ENCODE data around the gene SPATA2L. TPM values are rescaled to one million over a fixed set of nuclear protein-coding genes. Genes with fewer than 3 reads are reported as not detected.
"Not testable (repeated sequence)": the region's sequence is repeated elsewhere in the genome, so short reads cannot be mapped to it uniquely, and the experiment has no call there.

Gene SPATA2L
- total RNA-seq, 4 donors from 2014 or later, result 6.1 to 26.1 (median 8.9) TPM

DNA sequence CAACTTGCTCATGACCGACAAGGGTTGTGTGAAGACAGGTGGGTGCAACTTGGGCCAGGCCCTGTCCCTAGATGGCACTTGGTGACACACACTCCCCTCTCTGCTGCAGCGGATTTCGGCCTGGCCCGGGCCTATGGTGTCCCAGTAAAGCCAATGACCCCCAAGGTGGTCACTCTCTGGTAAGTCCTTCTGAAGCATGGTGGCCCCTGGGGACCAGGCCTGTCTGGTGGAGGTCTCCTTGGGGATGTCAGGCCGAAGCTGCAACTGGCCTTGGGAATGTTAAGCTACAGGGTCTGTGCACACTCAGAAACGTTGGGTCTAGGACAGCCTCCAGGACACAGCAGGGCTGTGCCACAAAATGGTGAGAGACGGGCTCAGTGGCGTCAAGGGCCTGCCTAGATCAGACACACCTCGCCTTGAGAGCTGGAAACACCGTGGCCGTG, 8.2 kb downstream of the SPATA2L start:
- Histone ChIP-seq H3K27ac (no peak overlapping the region), H3K9me3 (no peaks in the 10 kb centered on the region), H3K4me1 (peaks cover 0 to 8% (median 4%) of the 10 kb centered on the region in 3 donors), H3K27me3 (no peaks in the 10 kb centered on the region), H3K4me3 (no peak overlapping the region), H3K36me3 (peaks cover 20 to 93% (median 35%) of the 10 kb centered on the region in 3 donors)
- WGBS, 2 donors, result 80 to 95% methylated on average over 1 to 4 of the region's 11 CpGs
- no peak for DNase-seq
- intact Hi-C loops (cut with DNase I), result no loop called here
- no peak for TF ChIP-seq POLR2A (IDR thresholded peaks at IDR 0.05)
- TF ChIP-seq, protein P1, sequence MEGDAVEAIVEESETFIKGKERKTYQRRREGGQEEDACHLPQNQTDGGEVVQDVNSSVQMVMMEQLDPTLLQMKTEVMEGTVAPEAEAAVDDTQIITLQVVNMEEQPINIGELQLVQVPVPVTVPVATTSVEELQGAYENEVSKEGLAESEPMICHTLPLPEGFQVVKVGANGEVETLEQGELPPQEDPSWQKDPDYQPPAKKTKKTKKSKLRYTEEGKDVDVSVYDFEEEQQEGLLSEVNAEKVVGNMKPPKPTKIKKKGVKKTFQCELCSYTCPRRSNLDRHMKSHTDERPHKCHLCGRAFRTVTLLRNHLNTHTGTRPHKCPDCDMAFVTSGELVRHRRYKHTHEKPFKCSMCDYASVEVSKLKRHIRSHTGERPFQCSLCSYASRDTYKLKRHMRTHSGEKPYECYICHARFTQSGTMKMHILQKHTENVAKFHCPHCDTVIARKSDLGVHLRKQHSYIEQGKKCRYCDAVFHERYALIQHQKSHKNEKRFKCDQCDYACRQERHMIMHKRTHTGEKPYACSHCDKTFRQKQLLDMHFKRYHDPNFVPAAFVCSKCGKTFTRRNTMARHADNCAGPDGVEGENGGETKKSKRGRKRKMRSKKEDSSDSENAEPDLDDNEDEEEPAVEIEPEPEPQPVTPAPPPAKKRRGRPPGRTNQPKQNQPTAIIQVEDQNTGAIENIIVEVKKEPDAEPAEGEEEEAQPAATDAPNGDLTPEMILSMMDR (IDR thresholded peaks at IDR 0.05), result no peak

DNA sequence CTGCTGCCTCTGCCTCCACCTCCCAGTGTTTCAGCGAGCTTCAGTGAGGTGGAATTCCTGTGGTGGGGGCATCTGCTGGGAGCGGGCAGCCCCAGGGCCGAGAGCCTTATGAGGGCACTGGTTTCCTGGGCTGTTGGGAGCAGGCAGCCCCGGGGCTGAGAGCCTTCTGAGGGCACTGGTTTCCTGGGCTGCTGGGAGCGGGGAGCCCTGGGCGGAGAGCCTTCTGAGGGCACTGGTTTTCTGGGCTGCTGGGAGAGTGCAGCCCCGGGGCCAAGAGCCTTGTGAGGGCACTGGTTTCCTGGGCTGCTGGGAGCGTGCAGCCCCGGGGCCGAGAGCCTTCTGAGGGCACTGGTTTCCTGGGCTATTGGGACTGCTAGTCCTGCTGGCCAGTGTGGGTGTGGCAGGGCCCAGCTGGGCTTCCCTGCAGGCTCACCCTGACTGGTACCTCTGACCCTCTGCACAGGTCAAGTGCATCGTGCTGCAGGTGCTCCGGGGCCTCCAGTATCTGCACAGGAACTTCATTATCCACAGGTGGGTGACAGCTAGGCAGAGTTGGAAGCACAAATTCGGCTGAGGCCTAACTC, 9.4 kb downstream of the SPATA2L start:
- no peak for DNase-seq
- intact Hi-C loops (cut with DNase I), result no loop called here
- Histone ChIP-seq H3K27me3 (no peaks in the 10 kb centered on the region), H3K36me3 (peaks cover 20 to 83% (median 35%) of the 10 kb centered on the region in 3 donors), H3K27ac (no peak overlapping the region), H3K4me3 (no peak overlapping the region), H3K9me3 (no peaks in the 10 kb centered on the region), H3K4me1 (peaks cover 7 to 20% (median 12%) of the 10 kb centered on the region in 3 donors)
- 33 to 78% methylated on average over 1 to 2 of the region's 13 CpGs for WGBS, 2 donors
- no peak for TF ChIP-seq POLR2A (IDR thresholded peaks at IDR 0.05)
- TF ChIP-seq, protein P1 (IDR thresholded peaks at IDR 0.05), result no peak

GRCh38 chr16:89691231-89691985, 10.1 kb downstream of the SPATA2L start:
- Histone ChIP-seq H3K36me3 (peaks cover 20 to 76% (median 35%) of the 10 kb centered on the region in 3 donors), H3K4me3 (no peak overlapping the region), H3K27ac (no peak overlapping the region), H3K4me1 (peaks cover 7 to 18% (median 9%) of the 10 kb centered on the region in 3 donors), H3K9me3 (no peaks in the 10 kb centered on the region), H3K27me3 (no peaks in the 10 kb centered on the region)
- intact Hi-C loops (cut with DNase I), result no loop called here
- TF ChIP-seq, protein P1 (IDR thresholded peaks at IDR 0.05), result no peak
- 91 to 97% methylated on average over 10 to 18 of the region's 21 CpGs for WGBS, 2 donors
- DNase-seq, result no peak

DNA sequence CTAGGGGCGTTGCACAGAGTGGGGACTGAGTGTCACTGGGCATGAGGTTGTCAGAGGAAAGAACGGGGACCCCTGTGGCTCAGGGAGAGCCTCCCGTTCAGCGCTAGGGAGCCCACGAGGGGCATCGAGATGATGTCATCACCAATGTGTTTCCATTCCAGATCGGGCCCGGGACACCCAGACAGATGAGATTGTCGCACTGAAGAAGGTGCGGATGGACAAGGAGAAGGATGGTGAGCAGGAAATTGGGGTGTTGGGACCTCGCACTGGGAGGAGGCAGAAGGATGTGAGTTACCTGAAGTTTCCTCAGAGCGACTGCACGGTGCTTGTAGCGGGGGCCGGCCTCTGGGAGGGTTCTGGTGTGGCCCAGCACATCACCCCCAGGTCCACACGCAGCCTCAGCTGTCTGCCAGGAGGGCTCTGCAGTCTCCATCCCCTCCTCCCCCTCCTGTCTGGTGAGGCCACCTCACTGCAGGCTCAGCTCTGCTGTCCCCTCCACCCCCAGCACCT, 11.1 kb downstream of the SPATA2L start:
- Histone ChIP-seq H3K4me1 (peaks cover 7 to 22% (median 8%) of the 10 kb centered on the region in 3 donors), H3K27ac (no peak overlapping the region), H3K27me3 (no peaks in the 10 kb centered on the region), H3K36me3 (peaks cover 20 to 66% (median 35%) of the 10 kb centered on the region in 3 donors), H3K4me3 (no peak overlapping the region), H3K9me3 (no peaks in the 10 kb centered on the region)
- WGBS, 2 donors, result 87% methylated on average over 7 to 11 of the region's 16 CpGs
- no peak for DNase-seq
- TF ChIP-seq, protein P1 (IDR thresholded peaks at IDR 0.05), result no peak
- TF ChIP-seq POLR2A (IDR thresholded peaks at IDR 0.05), result no peak
- intact Hi-C loops (cut with DNase I), result no loop called here

GRCh38 chr16:89689621-89690020, 11.9 kb downstream of the SPATA2L start:
- WGBS, 2 donors, result 89 to 95% methylated on average over 2 to 4 of the region's 4 CpGs
- intact Hi-C loops (cut with DNase I); DNase-seq; H3K9me3 ChIP-seq; H3K27me3 ChIP-seq; H3K27ac ChIP-seq; H3K4me3 ChIP-seq: not testable (repeated sequence)
- peaks cover 20 to 58% (median 35%) of the 10 kb centered on the region in 3 donors for H3K36me3 ChIP-seq
- peaks cover 7 to 22% (median 8%) of the 10 kb centered on the region in 3 donors for H3K4me1 ChIP-seq

Data from esophagus squamous epithelium (tissue), 5 donors.